Measurements from ENCODE around the gene OGT.

- no peak for TF ChIP-seq TAF1 (IDR thresholded peaks at IDR 0.05; ENCODE audit: borderline replicate concordance, insufficient read depth, low read length)
- TF ChIP-seq REST (IDR thresholded peaks at IDR 0.05; ENCODE audit: insufficient read depth in 1 of 2, low read depth in 2 of 2, low read length in 2 of 2) = no peak
- no peak for TF ChIP-seq POLR2AphosphoS5 (IDR thresholded peaks at IDR 0.05; ENCODE audit: low read depth, low read length)
- TF ChIP-seq SIN3A (IDR thresholded peaks at IDR 0.05; ENCODE audit: borderline replicate concordance, insufficient read depth, low read length) = no peak
Measured at GRCh38 chrX:71625471-71625870, 92.6 kb downstream of the OGT start.

Measured in PFSK-1 (cell line).